ENCODE data around the gene IRAK1. TPM values are rescaled to one million over a fixed set of nuclear protein-coding genes. Genes with fewer than 3 reads are reported as not detected.

IRAK1 gene
- total and polyA plus RNA-seq, 2 of the 13 experiments (the other 11 are each of a cell fraction or from before 2014, with no cell fraction given) = 57.7 to 77.3 TPM

GRCh38 chrX:154013614-154014360, 5.9 kb downstream of the IRAK1 start (continued):
- TF ChIP-seq, protein P1, sequence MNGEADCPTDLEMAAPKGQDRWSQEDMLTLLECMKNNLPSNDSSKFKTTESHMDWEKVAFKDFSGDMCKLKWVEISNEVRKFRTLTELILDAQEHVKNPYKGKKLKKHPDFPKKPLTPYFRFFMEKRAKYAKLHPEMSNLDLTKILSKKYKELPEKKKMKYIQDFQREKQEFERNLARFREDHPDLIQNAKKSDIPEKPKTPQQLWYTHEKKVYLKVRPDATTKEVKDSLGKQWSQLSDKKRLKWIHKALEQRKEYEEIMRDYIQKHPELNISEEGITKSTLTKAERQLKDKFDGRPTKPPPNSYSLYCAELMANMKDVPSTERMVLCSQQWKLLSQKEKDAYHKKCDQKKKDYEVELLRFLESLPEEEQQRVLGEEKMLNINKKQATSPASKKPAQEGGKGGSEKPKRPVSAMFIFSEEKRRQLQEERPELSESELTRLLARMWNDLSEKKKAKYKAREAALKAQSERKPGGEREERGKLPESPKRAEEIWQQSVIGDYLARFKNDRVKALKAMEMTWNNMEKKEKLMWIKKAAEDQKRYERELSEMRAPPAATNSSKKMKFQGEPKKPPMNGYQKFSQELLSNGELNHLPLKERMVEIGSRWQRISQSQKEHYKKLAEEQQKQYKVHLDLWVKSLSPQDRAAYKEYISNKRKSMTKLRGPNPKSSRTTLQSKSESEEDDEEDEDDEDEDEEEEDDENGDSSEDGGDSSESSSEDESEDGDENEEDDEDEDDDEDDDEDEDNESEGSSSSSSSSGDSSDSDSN (CRISPR knock-in tag; IDR thresholded peaks at IDR 0.05) = peak; percentile 3; the same call in 1 of the 2 replicates
- TF ChIP-seq, protein P2, sequence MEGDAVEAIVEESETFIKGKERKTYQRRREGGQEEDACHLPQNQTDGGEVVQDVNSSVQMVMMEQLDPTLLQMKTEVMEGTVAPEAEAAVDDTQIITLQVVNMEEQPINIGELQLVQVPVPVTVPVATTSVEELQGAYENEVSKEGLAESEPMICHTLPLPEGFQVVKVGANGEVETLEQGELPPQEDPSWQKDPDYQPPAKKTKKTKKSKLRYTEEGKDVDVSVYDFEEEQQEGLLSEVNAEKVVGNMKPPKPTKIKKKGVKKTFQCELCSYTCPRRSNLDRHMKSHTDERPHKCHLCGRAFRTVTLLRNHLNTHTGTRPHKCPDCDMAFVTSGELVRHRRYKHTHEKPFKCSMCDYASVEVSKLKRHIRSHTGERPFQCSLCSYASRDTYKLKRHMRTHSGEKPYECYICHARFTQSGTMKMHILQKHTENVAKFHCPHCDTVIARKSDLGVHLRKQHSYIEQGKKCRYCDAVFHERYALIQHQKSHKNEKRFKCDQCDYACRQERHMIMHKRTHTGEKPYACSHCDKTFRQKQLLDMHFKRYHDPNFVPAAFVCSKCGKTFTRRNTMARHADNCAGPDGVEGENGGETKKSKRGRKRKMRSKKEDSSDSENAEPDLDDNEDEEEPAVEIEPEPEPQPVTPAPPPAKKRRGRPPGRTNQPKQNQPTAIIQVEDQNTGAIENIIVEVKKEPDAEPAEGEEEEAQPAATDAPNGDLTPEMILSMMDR (CRISPR knock-in tag; IDR thresholded peaks at IDR 0.05) = peak; percentile 77
- no peak for TF ChIP-seq ZNF850 (CRISPR knock-in tag; conservative IDR thresholded peaks at IDR 0.05)

- Histone ChIP-seq H3K9me3 (ENCODE audit: low read length) (no peaks in the 10 kb centered on the region), H4K20me1 (ENCODE audit: insufficient read depth, low read length) (no peaks in the 10 kb centered on the region), H3K9ac (ENCODE audit: insufficient read depth, low read depth, low read length) (peak overlapping the region; percentile 47), H3K4me2 (ENCODE audit: low read depth, low read length) (peak overlapping the region; percentile 51), H2AFZ (ENCODE audit: low read length) (no peak overlapping the region), H3K4me3 (replicated peaks in 1 of 3; ENCODE audit: insufficient read depth in 1 of 3, low read depth in 2 of 3, low read length in 3 of 3) (peak overlapping the region in 1 of 3 experiments; percentile 37; a peak in 2 of 6 replicates), H3K27ac (ENCODE audit: extremely low read length, insufficient read depth, low read length) (peak overlapping the region; percentile 81), H3K27me3 (ENCODE audit: control insufficient read depth in 1 of 2, insufficient read depth in 2 of 2, low read length in 2 of 2) (no peaks in the 10 kb centered on the region), H3K79me2 (ENCODE audit: insufficient read depth, low read length) (peaks cover 3% of the 10 kb centered on the region), H3K36me3 (replicated peaks in 1 of 2; ENCODE audit: control insufficient read depth in 1 of 2, insufficient read depth in 2 of 2, low read length in 2 of 2) (peaks cover 0 to 7% of the 10 kb centered on the region in 2 experiments; a peak in 1 of 5 replicates), H3K4me1 (ENCODE audit: insufficient read depth, low read length) (peaks cover 47% of the 10 kb centered on the region)
- no peak for DNase-seq (ENCODE audit: low spot score)
- ATAC-seq = peak; percentile 69
- in situ Hi-C loops (cut with HindIII; ENCODE audit: extremely low pct_ligation_motif_present, low pct_unique_long_range_greater_than_20kb) (loop anchor here (5.0 kb wide), 2 partner anchors 39 to 41 kb away; partner anchors contain the start of genes HCFC1 and TMEM187), intact Hi-C loops (cut with micrococcal nuclease; ENCODE audit: unreplicated experiment) (loop anchor here (2.0 to 5.0 kb wide), 2 partner anchors 39 to 40 kb away; partner anchors contain the start of gene TMEM187)
- ChIA-PET CTCF (ENCODE audit: low intra/inter-chr PET ratio, low total read pairs) (no interaction called here), POLR2A (interaction anchor here (0.7 to 3.7 kb wide), 12 partner anchors 8 to 219 kb away, joined by 3 to 54 read pairs (median 4); partner anchors contain the start of genes HCFC1, IDH3G, SSR4 and TMEM187)
- no peak for FAIRE-seq
- WGBS (ENCODE audit: low lambda C conversion rate) = 0% methylated on average over 1 of the region's 17 CpGs
- BruUV-seq (replicated peaks) = no TSS peak
- TF ChIP-seq ATAD3A (CRISPR knock-in tag; IDR thresholded peaks at IDR 0.05) (no peak), FOXA1 (IDR thresholded peaks at IDR 0.05) (no peak), FOXA1 (CRISPR knock-in tag; IDR thresholded peaks at IDR 0.05) (no peak), BRCA1 (CRISPR knock-in tag; IDR thresholded peaks at IDR 0.05) (no peak), RBFOX2 (IDR thresholded peaks at IDR 0.05; ENCODE audit: low read depth, low read length) (peak; percentile 66), ZNF10 (CRISPR knock-in tag; IDR thresholded peaks at IDR 0.05; ENCODE audit: borderline replicate concordance, low read depth) (no peak), HNF4A (CRISPR knock-in tag; IDR thresholded peaks at IDR 0.05) (peak; percentile 4; the same call in 1 of the 2 replicates), AGO2 (optimal IDR thresholded peaks at IDR 0.05; ENCODE audit: low read depth, low read length) (peak; percentile 20), HDAC1 (CRISPR knock-in tag; IDR thresholded peaks at IDR 0.05) (peak; percentile 24; the same call in 1 of the 2 replicates), ZNF891 (CRISPR knock-in tag; IDR thresholded peaks at IDR 0.05) (0 out of 2 replicates have a peak, but pooled peaks have one; percentile 42)
- TF ChIP-seq, protein P3, sequence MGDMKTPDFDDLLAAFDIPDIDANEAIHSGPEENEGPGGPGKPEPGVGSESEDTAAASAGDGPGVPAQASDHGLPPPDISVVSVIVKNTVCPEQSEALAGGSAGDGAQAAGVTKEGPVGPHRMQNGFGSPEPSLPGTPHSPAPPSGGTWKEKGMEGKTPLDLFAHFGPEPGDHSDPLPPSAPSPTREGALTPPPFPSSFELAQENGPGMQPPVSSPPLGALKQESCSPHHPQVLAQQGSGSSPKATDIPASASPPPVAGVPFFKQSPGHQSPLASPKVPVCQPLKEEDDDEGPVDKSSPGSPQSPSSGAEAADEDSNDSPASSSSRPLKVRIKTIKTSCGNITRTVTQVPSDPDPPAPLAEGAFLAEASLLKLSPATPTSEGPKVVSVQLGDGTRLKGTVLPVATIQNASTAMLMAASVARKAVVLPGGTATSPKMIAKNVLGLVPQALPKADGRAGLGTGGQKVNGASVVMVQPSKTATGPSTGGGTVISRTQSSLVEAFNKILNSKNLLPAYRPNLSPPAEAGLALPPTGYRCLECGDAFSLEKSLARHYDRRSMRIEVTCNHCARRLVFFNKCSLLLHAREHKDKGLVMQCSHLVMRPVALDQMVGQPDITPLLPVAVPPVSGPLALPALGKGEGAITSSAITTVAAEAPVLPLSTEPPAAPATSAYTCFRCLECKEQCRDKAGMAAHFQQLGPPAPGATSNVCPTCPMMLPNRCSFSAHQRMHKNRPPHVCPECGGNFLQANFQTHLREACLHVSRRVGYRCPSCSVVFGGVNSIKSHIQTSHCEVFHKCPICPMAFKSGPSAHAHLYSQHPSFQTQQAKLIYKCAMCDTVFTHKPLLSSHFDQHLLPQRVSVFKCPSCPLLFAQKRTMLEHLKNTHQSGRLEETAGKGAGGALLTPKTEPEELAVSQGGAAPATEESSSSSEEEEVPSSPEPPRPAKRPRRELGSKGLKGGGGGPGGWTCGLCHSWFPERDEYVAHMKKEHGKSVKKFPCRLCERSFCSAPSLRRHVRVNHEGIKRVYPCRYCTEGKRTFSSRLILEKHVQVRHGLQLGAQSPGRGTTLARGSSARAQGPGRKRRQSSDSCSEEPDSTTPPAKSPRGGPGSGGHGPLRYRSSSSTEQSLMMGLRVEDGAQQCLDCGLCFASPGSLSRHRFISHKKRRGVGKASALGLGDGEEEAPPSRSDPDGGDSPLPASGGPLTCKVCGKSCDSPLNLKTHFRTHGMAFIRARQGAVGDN (CRISPR knock-in tag; IDR thresholded peaks at IDR 0.05) = peak; percentile 53; the same call in 1 of the 2 replicates
Observed at GRCh38 chrX:154013001-154013421, 6.7 kb downstream of the IRAK1 start.

All from HepG2 (cell line).